ENCODE measurements around the gene ASB2.
A peak's percentile ranks its signal among the peaks of the same experiment; 100 is the strongest.

The ASB2 gene

GRCh38 chr14:93960108-93960475, 16.3 kb downstream of the ASB2 start:
- peak; percentile 62 for DNase-seq

- DNase-seq, result peak; percentile 99
These were observed 16.9 kb downstream of the ASB2 start for GRCh38 chr14:93959239-93960107.

- DNase-seq, result no peak
These were observed 17.7 kb downstream of the ASB2 start for GRCh38 chr14:93958567-93959238.

GRCh38 chr14:93957751-93958566, 18.4 kb downstream of the ASB2 start:
- DNase-seq, result no peak

- no peak for DNase-seq
These were observed 19.0 kb downstream of the ASB2 start for GRCh38 chr14:93957333-93957710.

GRCh38 chr14:93956514-93957332, 19.6 kb downstream of the ASB2 start:
- no peak for DNase-seq

- DNase-seq, result no peak
These were observed 20.4 kb downstream of the ASB2 start for GRCh38 chr14:93955850-93956481.

GRCh38 chr14:93954900-93955849, 21.2 kb downstream of the ASB2 start:
- DNase-seq, result peak; percentile 84

GRCh38 chr14:93954516-93954830, 21.9 kb downstream of the ASB2 start:
- no peak for DNase-seq

GRCh38 chr14:93953739-93954515, 22.4 kb downstream of the ASB2 start:
- DNase-seq, result no peak

- no peak for DNase-seq
These were observed 23.1 kb downstream of the ASB2 start for GRCh38 chr14:93953263-93953662.

- no peak for DNase-seq
These were observed 23.5 kb downstream of the ASB2 start for GRCh38 chr14:93952829-93953228.

GRCh38 chr14:93951635-93952540, 24.5 kb downstream of the ASB2 start:
- no peak for DNase-seq

- peak; percentile 57 for DNase-seq
These were observed 25.3 kb downstream of the ASB2 start for GRCh38 chr14:93950948-93951634.

- DNase-seq, result no peak
These were observed 26.8 kb downstream of the ASB2 start for GRCh38 chr14:93949511-93950075.

GRCh38 chr14:93947282-93947681, 29.1 kb downstream of the ASB2 start:
- no peak for DNase-seq

GRCh38 chr14:93946541-93947090, 29.8 kb downstream of the ASB2 start:
- no peak for DNase-seq

- DNase-seq, result peak; percentile 46
These were observed 30.3 kb downstream of the ASB2 start for GRCh38 chr14:93946104-93946503.

Measured in activated CD4-positive, alpha-beta T cell treated with anti-CD3 and anti-CD28 coated beads, Interleukin-10, Interleukin-2, amounts not matched to agents 100 ng/mL and 50 ng/mL, durations not matched to agents 16 hours and 8 hours (primary cell).